HEK293 (cell line): ENCODE results near the gene SPATA7.

ENCODE experiments used
- CTCF ChIA-PET: fragments of 350-600 bp; formaldehyde crosslinking; extraction: SDS; loops from one replicate; lab custom pipeline; 2021; ENCODE audit warnings: antibody characterized with exemption; lab: Yijun Ruan, JAX
- POLR2A ChIA-PET: fragments of 300-600 bp; formaldehyde crosslinking; extraction: SDS; loops from one replicate; lab custom pipeline; 2020; ENCODE audit warnings: antibody characterized with exemption, inconsistent platforms; lab: Yijun Ruan, JAX
- H3K27ac ChIP-seq: fragments of 200-500 bp; sonication (Bioruptor generic); 2 replicates; pipeline ENCODE4 v1.5.1; 2014; ENCODE audit warnings: low read depth, low read length, control low read depth, inconsistent platforms; ENCODE audit errors: extremely low read depth
- H3K36me3 ChIP-seq, 2 experiments: fragments of 200-500 bp in 1 of 2; sonication (Bioruptor generic) in 1 of 2; 1 replicate in 1 of 2; 2 replicates in 1 of 2; pipeline ENCODE4 v1.5.1; 2014 to 2017; ENCODE audit warnings: inconsistent platforms in 2 of 2, low read length in 2 of 2; ENCODE audit not compliant: control insufficient read depth in 2 of 2, insufficient read depth in 1 of 2
- H3K4me1 ChIP-seq: fragments of 200-500 bp; sonication (Bioruptor generic); 2 replicates; pipeline ENCODE4 v1.5.1; 2014; ENCODE audit warnings: mild to moderate bottlenecking, low read length, inconsistent platforms; ENCODE audit not compliant: control insufficient read depth, insufficient read depth
- H3K4me3 ChIP-seq: 2 replicates; pipeline ENCODE4 v1.5.1; 2011; ENCODE audit warnings: low read depth, mild to moderate bottlenecking, control low read depth, low read length, moderate library complexity
- H3K9me3 ChIP-seq: fragments of 200-500 bp; sonication (Bioruptor generic); 2 replicates; pipeline ENCODE4 v1.5.1; 2014; ENCODE audit warnings: low read depth, low read length, inconsistent platforms; ENCODE audit not compliant: control insufficient read depth, insufficient read depth
- IKZF3 ChIP-seq: fragments of 450-650 bp; IDR thresholded peaks from 2 replicates; pipeline ENCODE4 v1.5.0; 2018; ENCODE audit warnings: missing biosample characterization, mild to moderate bottlenecking, missing genetic modification characterization, moderate library complexity
- PRDM2 ChIP-seq: fragments of 450-650 bp; formaldehyde crosslinking; IDR thresholded peaks from 2 replicates; pipeline ENCODE4 v1.5.1; 2016; ENCODE audit warnings: missing biosample characterization, missing genetic modification characterization, borderline replicate concordance
- PRDM6 ChIP-seq: fragments of 450-650 bp; formaldehyde crosslinking; IDR thresholded peaks from 2 replicates; pipeline ENCODE4 v1.5.1; 2017; ENCODE audit warnings: missing biosample characterization, missing genetic modification characterization
- SP3 ChIP-seq: fragments of 450-650 bp; formaldehyde crosslinking; IDR thresholded peaks from 2 replicates; pipeline ENCODE4 v1.5.1; 2016; ENCODE audit warnings: missing biosample characterization, missing genetic modification characterization
- ZBTB1 ChIP-seq: fragments of 450-650 bp; formaldehyde crosslinking; IDR thresholded peaks from 2 replicates; pipeline ENCODE4 v1.5.1; 2016; ENCODE audit warnings: missing biosample characterization, missing genetic modification characterization
- ZBTB48 ChIP-seq: fragments of 450-650 bp; formaldehyde crosslinking; IDR thresholded peaks from 2 replicates; pipeline ENCODE4 v1.5.1; 2016; ENCODE audit warnings: missing biosample characterization, missing genetic modification characterization
- ZNF335 ChIP-seq: fragments of 450-650 bp; formaldehyde crosslinking; conservative IDR thresholded peaks from 2 replicates; pipeline ENCODE4 v1.5.1; 2016; ENCODE audit warnings: missing biosample characterization, missing genetic modification characterization
- ZNF341 ChIP-seq: fragments of 450-650 bp; formaldehyde crosslinking; IDR thresholded peaks from 2 replicates; pipeline ENCODE4; 2016; ENCODE audit warnings: low read depth, missing biosample characterization, missing genetic modification characterization
- ZNF48 ChIP-seq: fragments of 450-650 bp; formaldehyde crosslinking; IDR thresholded peaks from 2 replicates; pipeline ENCODE4 v1.5.1; 2016; ENCODE audit warnings: missing biosample characterization, missing genetic modification characterization
- ZNF548 ChIP-seq: fragments of 450-650 bp; formaldehyde crosslinking; IDR thresholded peaks from 2 replicates; pipeline ENCODE4 v1.5.1; 2016; ENCODE audit warnings: missing biosample characterization, missing genetic modification characterization
- ZNF580 ChIP-seq: fragments of 450-650 bp; formaldehyde crosslinking; IDR thresholded peaks from 2 replicates; pipeline ENCODE4 v1.5.1; 2016; ENCODE audit warnings: missing biosample characterization, missing genetic modification characterization
- ZNF623 ChIP-seq: fragments of 450-650 bp; formaldehyde crosslinking; IDR thresholded peaks from 2 replicates; pipeline ENCODE4 v1.5.1; 2016; ENCODE audit warnings: missing biosample characterization, missing genetic modification characterization
- ZNF645 ChIP-seq: fragments of 450-650 bp; formaldehyde crosslinking; IDR thresholded peaks from 2 replicates; pipeline ENCODE4; 2016; ENCODE audit warnings: missing biosample characterization, missing genetic modification characterization
- ZNF747 ChIP-seq: fragments of 450-650 bp; formaldehyde crosslinking; IDR thresholded peaks from 2 replicates; pipeline ENCODE4 v1.5.1; 2016; ENCODE audit warnings: missing biosample characterization, missing genetic modification characterization
- ZNF837 ChIP-seq: fragments of 450-650 bp; formaldehyde crosslinking; IDR thresholded peaks from 2 replicates; pipeline ENCODE4 v1.5.1; 2016; ENCODE audit warnings: missing biosample characterization, missing genetic modification characterization
- ZXDB ChIP-seq: fragments of 450-650 bp; formaldehyde crosslinking; IDR thresholded peaks from 2 replicates; pipeline ENCODE4 v1.5.1; 2016; ENCODE audit warnings: missing biosample characterization, missing genetic modification characterization
- TF ChIP-seq, protein P1 (sequence below): fragments of 450-650 bp; formaldehyde crosslinking; IDR thresholded peaks from 2 replicates; pipeline ENCODE4 v1.5.1; 2016; ENCODE audit warnings: missing biosample characterization, missing genetic modification characterization
- TF ChIP-seq, protein P2 (sequence below): fragments of 450-650 bp; formaldehyde crosslinking; IDR thresholded peaks from 2 replicates; pipeline ENCODE4 v1.5.1; 2016; ENCODE audit warnings: missing biosample characterization, missing genetic modification characterization

Gene SPATA7

DNA sequence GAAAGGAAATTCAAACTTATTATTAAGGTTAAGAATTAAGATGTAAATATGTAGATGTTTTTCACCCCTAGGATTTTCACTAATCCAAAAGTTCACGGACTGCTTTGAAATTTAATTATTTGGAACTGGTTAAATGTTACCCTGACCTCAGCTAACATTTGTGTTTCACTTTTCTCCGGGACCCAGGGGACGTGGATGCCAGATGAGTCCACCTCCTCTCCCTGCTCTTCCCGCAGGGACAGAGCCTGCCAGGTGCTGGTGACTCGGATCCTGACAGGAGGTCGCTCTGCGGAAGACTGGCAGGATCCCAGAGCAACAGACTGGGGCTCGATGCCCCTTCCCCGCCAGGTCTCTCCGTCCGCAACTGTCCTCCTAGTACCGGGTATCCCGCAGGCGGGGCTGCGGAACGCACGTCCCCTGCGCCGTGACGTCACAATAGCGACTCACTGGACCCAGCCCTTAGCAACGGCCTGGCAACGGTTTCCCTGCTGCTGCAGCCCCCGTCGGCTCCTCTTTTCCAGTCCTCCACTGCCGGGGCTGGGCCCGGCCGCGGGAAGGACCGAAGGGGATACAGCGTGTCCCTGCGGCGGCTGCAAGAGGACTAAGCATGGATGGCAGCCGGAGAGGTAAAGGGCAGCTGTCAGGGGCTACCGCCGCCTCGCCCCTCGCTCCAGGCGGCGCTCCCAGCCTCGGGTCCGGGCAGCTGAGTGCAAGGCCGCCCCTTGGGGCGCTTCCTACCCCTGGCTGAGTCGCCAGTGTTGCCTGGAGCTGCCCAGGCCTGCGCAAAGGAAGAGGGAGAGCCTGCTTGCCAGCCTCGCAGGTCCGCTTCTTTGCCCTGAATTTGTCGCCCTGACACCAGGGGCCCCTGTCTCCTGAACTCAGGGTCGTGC is at the start of gene SPATA7 (continued):
- TF ChIP-seq, protein P1, sequence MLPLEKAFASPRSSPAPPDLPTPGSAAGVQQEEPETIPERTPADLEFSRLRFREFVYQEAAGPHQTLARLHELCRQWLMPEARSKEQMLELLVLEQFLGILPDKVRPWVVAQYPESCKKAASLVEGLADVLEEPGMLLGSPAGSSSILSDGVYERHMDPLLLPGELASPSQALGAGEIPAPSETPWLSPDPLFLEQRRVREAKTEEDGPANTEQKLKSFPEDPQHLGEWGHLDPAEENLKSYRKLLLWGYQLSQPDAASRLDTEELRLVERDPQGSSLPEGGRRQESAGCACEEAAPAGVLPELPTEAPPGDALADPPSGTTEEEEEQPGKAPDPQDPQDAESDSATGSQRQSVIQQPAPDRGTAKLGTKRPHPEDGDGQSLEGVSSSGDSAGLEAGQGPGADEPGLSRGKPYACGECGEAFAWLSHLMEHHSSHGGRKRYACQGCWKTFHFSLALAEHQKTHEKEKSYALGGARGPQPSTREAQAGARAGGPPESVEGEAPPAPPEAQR (tag by site-specific recombination), result no peak
- TF ChIP-seq ZNF837 (tag by site-specific recombination), result no peak
- peak; percentile 33; the same call in 1 of the 2 replicates for TF ChIP-seq SP3 (tag by site-specific recombination)
- TF ChIP-seq IKZF3 (tag by site-specific recombination), result 0 out of 2 replicates have a peak, but pooled peaks have one; percentile 7
- TF ChIP-seq PRDM6 (tag by site-specific recombination), result no peak
- peak; percentile 74 for TF ChIP-seq ZNF335 (tag by site-specific recombination)
- TF ChIP-seq ZNF580 (tag by site-specific recombination), result 0 out of 2 replicates have a peak, but pooled peaks have one; percentile 7
- TF ChIP-seq ZBTB48 (tag by site-specific recombination), result peak; percentile 61
- TF ChIP-seq, protein P2, sequence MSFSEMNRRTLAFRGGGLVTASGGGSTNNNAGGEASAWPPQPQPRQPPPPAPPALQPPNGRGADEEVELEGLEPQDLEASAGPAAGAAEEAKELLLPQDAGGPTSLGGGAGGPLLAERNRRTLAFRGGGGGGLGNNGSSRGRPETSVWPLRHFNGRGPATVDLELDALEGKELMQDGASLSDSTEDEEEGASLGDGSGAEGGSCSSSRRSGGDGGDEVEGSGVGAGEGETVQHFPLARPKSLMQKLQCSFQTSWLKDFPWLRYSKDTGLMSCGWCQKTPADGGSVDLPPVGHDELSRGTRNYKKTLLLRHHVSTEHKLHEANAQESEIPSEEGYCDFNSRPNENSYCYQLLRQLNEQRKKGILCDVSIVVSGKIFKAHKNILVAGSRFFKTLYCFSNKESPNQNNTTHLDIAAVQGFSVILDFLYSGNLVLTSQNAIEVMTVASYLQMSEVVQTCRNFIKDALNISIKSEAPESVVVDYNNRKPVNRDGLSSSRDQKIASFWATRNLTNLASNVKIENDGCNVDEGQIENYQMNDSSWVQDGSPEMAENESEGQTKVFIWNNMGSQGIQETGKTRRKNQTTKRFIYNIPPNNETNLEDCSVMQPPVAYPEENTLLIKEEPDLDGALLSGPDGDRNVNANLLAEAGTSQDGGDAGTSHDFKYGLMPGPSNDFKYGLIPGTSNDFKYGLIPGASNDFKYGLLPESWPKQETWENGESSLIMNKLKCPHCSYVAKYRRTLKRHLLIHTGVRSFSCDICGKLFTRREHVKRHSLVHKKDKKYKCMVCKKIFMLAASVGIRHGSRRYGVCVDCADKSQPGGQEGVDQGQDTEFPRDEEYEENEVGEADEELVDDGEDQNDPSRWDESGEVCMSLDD, result no peak
- no peak for TF ChIP-seq ZNF48 (tag by site-specific recombination)

GRCh38 chr14:88340357-88340756 is 45.1 kb upstream of the SPATA7 start:
- Histone ChIP-seq H3K4me3 (no peak overlapping the region), H3K36me3 (no peaks in the 10 kb centered on the region), H3K4me1 (no peaks in the 10 kb centered on the region), H3K27ac (no peak overlapping the region), H3K9me3 (no peaks in the 10 kb centered on the region)
- ChIA-PET CTCF (no interaction called here), POLR2A (no interaction called here)
- TF ChIP-seq PRDM2 (tag by site-specific recombination) (no peak), ZNF548 (no peak), ZBTB1 (tag by site-specific recombination) (no peak), ZNF747 (tag by site-specific recombination) (no peak), ZNF341 (tag by site-specific recombination) (no peak), ZNF623 (tag by site-specific recombination) (no peak), ZNF645 (no peak), ZXDB (tag by site-specific recombination) (no peak)
